PC-3 (cell line): ENCODE results near the gene MTTP.

Experiments used
- EZH2 ChIP-seq: fragments of 300-600 bp; sonication (generic); IDR thresholded peaks from one replicate; pipeline ENCODE4 v1.6.1; 2017; ENCODE audit warnings: antibody characterized with exemption, mild to moderate bottlenecking, low read length; ENCODE audit not compliant: unreplicated experiment
- TF ChIP-seq, protein P1 (sequence below): fragments of 300-600 bp; sonication (generic); conservative IDR thresholded peaks from 2 replicates; pipeline ENCODE4 v1.5.1; 2017; ENCODE audit warnings: antibody characterized with exemption, low read depth, mild to moderate bottlenecking, low read length

DNA sequence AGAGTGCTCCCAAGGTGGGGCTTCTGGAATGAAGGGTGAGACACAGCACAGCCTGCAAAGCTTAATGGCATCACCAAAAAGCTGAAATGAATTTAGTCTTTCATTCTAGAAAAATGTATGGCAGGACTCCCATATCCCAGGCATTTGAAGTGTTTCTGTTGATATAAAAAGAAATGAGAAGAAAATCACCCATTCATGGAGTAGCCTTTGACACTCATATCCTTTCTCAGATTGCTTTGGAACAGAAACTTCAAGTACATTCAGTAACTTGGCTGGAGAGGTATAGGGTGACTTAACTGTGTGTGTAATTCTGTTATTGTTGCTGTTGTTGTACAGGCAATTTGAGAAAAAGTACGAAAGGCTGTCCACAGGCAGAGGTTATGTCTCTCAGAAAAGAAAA, 47.7 kb downstream of the MTTP start:
- TF ChIP-seq EZH2 = no peak
- TF ChIP-seq, protein P1, sequence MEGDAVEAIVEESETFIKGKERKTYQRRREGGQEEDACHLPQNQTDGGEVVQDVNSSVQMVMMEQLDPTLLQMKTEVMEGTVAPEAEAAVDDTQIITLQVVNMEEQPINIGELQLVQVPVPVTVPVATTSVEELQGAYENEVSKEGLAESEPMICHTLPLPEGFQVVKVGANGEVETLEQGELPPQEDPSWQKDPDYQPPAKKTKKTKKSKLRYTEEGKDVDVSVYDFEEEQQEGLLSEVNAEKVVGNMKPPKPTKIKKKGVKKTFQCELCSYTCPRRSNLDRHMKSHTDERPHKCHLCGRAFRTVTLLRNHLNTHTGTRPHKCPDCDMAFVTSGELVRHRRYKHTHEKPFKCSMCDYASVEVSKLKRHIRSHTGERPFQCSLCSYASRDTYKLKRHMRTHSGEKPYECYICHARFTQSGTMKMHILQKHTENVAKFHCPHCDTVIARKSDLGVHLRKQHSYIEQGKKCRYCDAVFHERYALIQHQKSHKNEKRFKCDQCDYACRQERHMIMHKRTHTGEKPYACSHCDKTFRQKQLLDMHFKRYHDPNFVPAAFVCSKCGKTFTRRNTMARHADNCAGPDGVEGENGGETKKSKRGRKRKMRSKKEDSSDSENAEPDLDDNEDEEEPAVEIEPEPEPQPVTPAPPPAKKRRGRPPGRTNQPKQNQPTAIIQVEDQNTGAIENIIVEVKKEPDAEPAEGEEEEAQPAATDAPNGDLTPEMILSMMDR = no peak
